NT2/D1 (cell line): ENCODE results near the gene CD22.

ENCODE experiments used
- SUZ12 ChIP-seq: IDR thresholded peaks from 2 replicates; pipeline ENCODE4 v1.6.1; 2011; ENCODE audit not compliant: insufficient read length, insufficient read depth; ENCODE audit errors: extremely low read depth
- YY1 ChIP-seq: IDR thresholded peaks from 2 replicates; pipeline ENCODE4 v1.6.1; 2011; ENCODE audit not compliant: insufficient read length, insufficient read depth
- ZNF274 ChIP-seq: IDR thresholded peaks from 2 replicates; pipeline ENCODE4 v1.6.1; 2011; ENCODE audit warnings: mild to moderate bottlenecking, low read depth, low read length

- TF ChIP-seq SUZ12 = no peak
- TF ChIP-seq YY1 = no peak
- TF ChIP-seq ZNF274 = no peak
Measured at GRCh38 chr19:35304036-35304435, 25.0 kb upstream of the CD22 start.
